Measurements from ENCODE around the gene GATA5. TPM values are rescaled to one million over a fixed set of nuclear protein-coding genes. Genes with fewer than 3 reads are reported as not detected.

GATA5 gene
- total and polyA plus RNA-seq, 10 donors = 0.02 to 0.19 (median 0.13) TPM; not detected in 7

DNA sequence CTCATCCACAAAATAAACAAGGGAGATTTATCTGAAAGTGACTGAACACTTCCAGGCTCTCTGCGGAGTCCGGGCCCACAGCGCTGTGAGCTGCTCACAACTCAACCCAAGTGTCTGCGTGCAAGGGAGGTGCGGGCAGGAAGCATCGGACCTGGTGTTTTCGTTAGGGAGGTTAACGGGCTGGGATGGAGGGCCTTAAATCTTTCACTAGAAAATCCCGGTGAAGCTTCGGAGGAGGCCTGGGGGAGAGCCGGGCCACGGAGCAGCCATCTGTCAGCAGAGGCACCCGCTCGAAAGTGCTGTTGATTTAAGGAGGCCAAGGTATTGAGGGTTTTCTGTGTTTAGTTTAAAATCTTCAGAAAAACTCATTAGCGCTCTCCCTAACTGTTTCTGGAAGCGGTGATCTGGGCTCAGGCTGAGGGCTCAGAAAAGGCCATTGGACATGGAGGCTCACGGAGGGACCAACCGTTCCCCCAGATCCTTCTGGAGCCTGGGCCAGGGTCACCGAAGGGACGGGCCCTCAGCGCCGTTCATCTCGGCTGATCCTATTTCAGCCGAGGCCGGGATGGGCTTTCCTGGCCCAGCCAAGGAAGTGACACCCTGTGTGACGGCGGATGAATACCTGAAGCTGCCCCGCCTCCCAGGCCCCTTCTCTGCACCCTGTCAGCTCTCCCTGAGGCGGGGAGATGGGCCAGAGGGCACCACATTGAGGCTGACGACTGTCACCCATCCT, 20.7 kb downstream of the GATA5 start:
- Histone ChIP-seq H3K4me1 (no peaks in the 10 kb centered on the region), H3K27ac (no peak overlapping the region), H3K36me3 (no peaks in the 10 kb centered on the region), H3K27me3 (replicated peaks in 1 of 7) (peaks cover 0 to 94% (median 20%) of the 10 kb centered on the region in 7 donors), H3K4me3 (no peak overlapping the region), H3K9me3 (no peaks in the 10 kb centered on the region)
- no peak for DNase-seq
- intact Hi-C loops (cut with DNase I; ENCODE audit: low total_unique reads) = no loop called here
- TF ChIP-seq POLR2A (IDR thresholded peaks at IDR 0.05) (no peak), POLR2AphosphoS5 (IDR thresholded peaks at IDR 0.05) (no peak), CTCF (IDR thresholded peaks at IDR 0.05 in 8 of 11, conservative IDR thresholded peaks at IDR 0.05 in 3 of 11) (no peak)
- 51 to 65% (median 57%) methylated on average over 25 to 30 of the region's 30 CpGs for WGBS, 5 donors

DNA sequence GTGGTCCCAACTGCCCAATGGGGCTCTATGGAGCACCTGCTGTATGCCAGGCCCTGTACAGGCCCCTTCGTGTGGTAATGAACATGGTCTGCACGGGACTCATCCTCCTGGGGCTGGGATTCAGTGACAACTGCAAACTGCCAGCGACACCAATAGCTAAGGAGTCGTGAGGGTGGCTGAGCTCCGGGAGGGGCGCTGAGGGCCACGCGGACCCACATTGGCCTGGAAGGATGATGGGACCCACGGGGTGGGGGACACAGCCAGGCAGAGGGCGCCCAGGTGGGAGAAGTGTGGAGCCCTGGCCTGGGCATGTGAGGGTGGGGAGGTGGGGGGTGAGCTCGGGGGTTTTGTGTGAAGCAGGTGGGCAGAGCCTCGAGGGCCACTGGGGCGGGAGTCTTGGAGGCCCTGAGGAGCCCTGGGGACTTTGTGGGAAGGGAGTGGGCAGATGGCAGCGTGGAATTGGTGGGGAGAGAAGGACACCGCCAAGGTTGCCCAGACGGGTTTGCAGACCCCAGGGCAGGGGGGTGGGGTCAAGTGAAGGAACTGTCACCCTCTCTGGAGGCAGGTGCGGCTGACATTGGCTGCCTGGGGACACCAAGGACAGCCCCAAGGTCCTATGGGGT, 22.5 kb downstream of the GATA5 start:
- WGBS, 5 donors = 71 to 80% (median 78%) methylated on average over 16 to 17 of the region's 17 CpGs
- TF ChIP-seq CTCF (IDR thresholded peaks at IDR 0.05 in 8 of 11, conservative IDR thresholded peaks at IDR 0.05 in 3 of 11) (no peak), POLR2A (IDR thresholded peaks at IDR 0.05) (no peak), POLR2AphosphoS5 (IDR thresholded peaks at IDR 0.05) (no peak)
- no peak for DNase-seq
- H3K36me3 ChIP-seq = no peaks in the 10 kb centered on the region
- H3K27me3 ChIP-seq (replicated peaks in 1 of 7) = peaks cover 0 to 96% (median 24%) of the 10 kb centered on the region in 7 donors
- no peaks in the 10 kb centered on the region for H3K9me3 ChIP-seq
- intact Hi-C loops (cut with DNase I; ENCODE audit: low total_unique reads) = no loop called here
- no peaks in the 10 kb centered on the region for H3K4me1 ChIP-seq
- H3K27ac ChIP-seq = no peak overlapping the region
- no peak overlapping the region for H3K4me3 ChIP-seq

DNA sequence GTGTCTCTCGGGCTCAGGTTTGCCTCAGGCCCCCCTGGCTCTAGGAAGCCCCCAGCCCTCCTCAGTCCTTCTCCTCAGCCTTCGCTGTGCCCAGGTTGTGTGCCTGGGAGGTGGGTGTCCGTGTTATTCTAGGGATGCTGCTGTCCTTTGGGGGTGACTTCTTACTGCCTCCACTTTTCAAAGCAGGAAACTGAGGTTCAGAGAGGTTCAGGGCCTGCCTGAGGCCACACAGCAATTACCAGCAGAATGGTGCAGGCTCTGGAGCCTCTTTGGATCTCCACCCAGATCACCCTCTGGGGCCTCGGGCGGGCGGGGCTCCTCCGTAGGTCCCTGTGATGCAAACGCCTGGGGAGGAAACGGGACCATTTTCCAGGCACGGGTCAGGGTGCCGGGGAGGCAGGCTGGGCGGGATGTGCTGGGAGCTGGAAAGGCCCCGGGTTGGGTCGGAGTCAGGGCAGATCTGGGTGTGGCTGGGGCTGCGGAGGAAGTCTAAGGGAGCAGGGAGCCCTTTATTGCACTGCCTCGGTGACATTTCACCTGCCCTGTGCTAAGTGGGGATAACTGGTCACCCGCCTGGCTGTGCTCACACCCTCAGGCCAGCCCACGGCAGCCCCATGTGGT, 23.2 kb downstream of the GATA5 start:
- WGBS, 5 donors = 67 to 76% (median 72%) methylated on average over 10 to 18 of the region's 18 CpGs
- Histone ChIP-seq H3K4me3 (no peak overlapping the region), H3K27me3 (replicated peaks in 1 of 7) (peaks cover 0 to 96% (median 24%) of the 10 kb centered on the region in 7 donors), H3K36me3 (no peaks in the 10 kb centered on the region), H3K27ac (no peak overlapping the region), H3K9me3 (no peaks in the 10 kb centered on the region), H3K4me1 (no peaks in the 10 kb centered on the region)
- DNase-seq = no peak
- TF ChIP-seq POLR2A (IDR thresholded peaks at IDR 0.05) (no peak), CTCF (IDR thresholded peaks at IDR 0.05 in 8 of 11, conservative IDR thresholded peaks at IDR 0.05 in 3 of 11) (no peak), POLR2AphosphoS5 (IDR thresholded peaks at IDR 0.05) (no peak)
- intact Hi-C loops (cut with DNase I; ENCODE audit: low total_unique reads) = no loop called here

- H3K9me3 ChIP-seq = no peaks in the 10 kb centered on the region
- no peaks in the 10 kb centered on the region for H3K4me1 ChIP-seq
- H3K27me3 ChIP-seq (replicated peaks in 1 of 7) = peaks cover 0 to 94% (median 24%) of the 10 kb centered on the region in 7 donors
- WGBS, 5 donors = 81 to 92% (median 87%) methylated on average over 3 of the region's 3 CpGs
- intact Hi-C loops (cut with DNase I; ENCODE audit: low total_unique reads) = no loop called here
- no peak for DNase-seq
- no peaks in the 10 kb centered on the region for H3K36me3 ChIP-seq
- TF ChIP-seq POLR2AphosphoS5 (IDR thresholded peaks at IDR 0.05) = no peak
- no peak overlapping the region for H3K4me3 ChIP-seq
- no peak overlapping the region for H3K27ac ChIP-seq
Observed at GRCh38 chr20:62451970-62452369, 23.8 kb downstream of the GATA5 start.

All from spleen (tissue), 11 donors.